Fibroblast of pulmonary artery (primary cell): ENCODE measurements around the gene PHACTR1.
A peak's percentile ranks its signal among the peaks of the same experiment; 100 is the strongest.

Source experiments
- DNase-seq: peaks from one replicate; pipeline ENCODE4 v3.0.0-alpha.2; 2010; ENCODE audit warnings: low read depth
- H3K4me3 ChIP-seq: replicated peaks from 2 replicates; pipeline ENCODE4 v1.5.1; 2011; ENCODE audit warnings: low read depth, mild to moderate bottlenecking, control low read depth, low read length, moderate library complexity
- CTCF ChIP-seq: IDR thresholded peaks from 2 replicates; pipeline ENCODE4 v1.5.1; 2011; ENCODE audit warnings: mild to moderate bottlenecking, control low read depth, low read length, inconsistent platforms; ENCODE audit errors: missing control alignments

Gene PHACTR1

GRCh38 chr6:12806796-12807195 is 90.2 kb downstream of the PHACTR1 start:
- no peak overlapping the region for H3K4me3 ChIP-seq
- no peak for TF ChIP-seq CTCF
- DNase-seq, result peak; percentile 0

GRCh38 chr6:12811519-12811918 is 95.0 kb downstream of the PHACTR1 start:
- H3K4me3 ChIP-seq, result no peak overlapping the region
- no peak for DNase-seq
- TF ChIP-seq CTCF, result no peak

GRCh38 chr6:12813321-12813720 is 96.8 kb downstream of the PHACTR1 start:
- no peak for TF ChIP-seq CTCF
- H3K4me3 ChIP-seq, result no peak overlapping the region
- DNase-seq, result no peak

- no peak overlapping the region for H3K4me3 ChIP-seq
- no peak for TF ChIP-seq CTCF
- no peak for DNase-seq
Observed at GRCh38 chr6:12814015-12814414, 97.4 kb downstream of the PHACTR1 start.

- DNase-seq, result no peak
- TF ChIP-seq CTCF, result no peak
- H3K4me3 ChIP-seq, result no peak overlapping the region
Observed at GRCh38 chr6:12815089-12815488, 98.5 kb downstream of the PHACTR1 start.

- no peak overlapping the region for H3K4me3 ChIP-seq
- no peak for DNase-seq
- TF ChIP-seq CTCF, result no peak
Observed at GRCh38 chr6:12815884-12816600, 99.5 kb downstream of the PHACTR1 start.

GRCh38 chr6:12818324-12818723 is 101.8 kb downstream of the PHACTR1 start:
- H3K4me3 ChIP-seq, result no peak overlapping the region
- TF ChIP-seq CTCF, result no peak
- peak; percentile 2 for DNase-seq
